T-cell (primary cell): ENCODE measurements around the gene PXDN. TPM values are rescaled to one million over a fixed set of nuclear protein-coding genes. Genes with fewer than 3 reads are reported as not detected.
"Not testable (repeated sequence)": the region's sequence is repeated elsewhere in the genome, so short reads cannot be mapped to it uniquely, and the experiment has no call there.

Experiments used
- ATAC-seq, 4 experiments: fragments of 200-7000 bp in 3 of 4; fragments of 150-1000 bp in 1 of 4; cut with Tn5 transposase; replicated peaks in 1 of 4; 1 replicate in 3 of 4; 2 replicates in 1 of 4; pipeline ENCODE4 v1.10.0; 2021; ENCODE audit warnings: moderate library complexity in 3 of 4, mild to moderate bottlenecking in 2 of 4, moderate number of reproducible peaks in 1 of 4
- CTCF ChIA-PET, 2 donors: fragments of 300-600 bp; sonication (Branson Sonifier 250); formaldehyde crosslinking; loops; one replicate each; lab custom pipeline; 2022; ENCODE audit warnings: antibody characterized with exemption in 2 of 2; lab: Charles Lee
- POLR2A ChIA-PET, 2 donors: fragments of 300-600 bp; sonication (Branson Sonifier 250); formaldehyde crosslinking; loops; one replicate each; lab custom pipeline; 2022; ENCODE audit warnings: antibody characterized with exemption in 2 of 2; lab: Charles Lee
- DNase-seq, 35 experiments: peaks; one replicate each; pipeline versions ENCODE4 v3.0.0 to v3.0.0-alpha.2; 2013 to 2023
- H3K27ac ChIP-seq: one replicate; pipeline ENCODE4 v1.5.1; 2013; ENCODE audit warnings: low read length
- H3K27me3 ChIP-seq, 2 experiments: replicated peaks in 1 of 2; 1 replicate in 1 of 2; 2 replicates in 1 of 2; pipeline versions ENCODE4 v1.6.1 to v1.7.0; 2013; ENCODE audit warnings: low read length in 1 of 2, mixed read lengths in 1 of 2; ENCODE audit not compliant: control insufficient read depth in 2 of 2, insufficient read depth in 2 of 2; ENCODE audit errors: extremely low read depth in 1 of 2
- H3K36me3 ChIP-seq, 2 donors: 1 replicate in 1 of 2; 2 replicates in 1 of 2; pipeline versions ENCODE4 v1.6.1 to v1.7.0; 2013; ENCODE audit warnings: low read length in 1 of 2; ENCODE audit not compliant: control insufficient read depth in 2 of 2, insufficient read depth in 1 of 2; ENCODE audit errors: extremely low read depth in 1 of 2
- H3K4me1 ChIP-seq, 2 experiments: 1 replicate in 1 of 2; 2 replicates in 1 of 2; pipeline versions ENCODE4 v1.6.1 to v1.7.0; 2013; ENCODE audit warnings: low read length in 2 of 2, mixed read lengths in 1 of 2; ENCODE audit not compliant: insufficient read depth in 2 of 2, control insufficient read depth in 1 of 2; ENCODE audit errors: extremely low read depth in 1 of 2
- H3K4me3 ChIP-seq, 2 donors: 1 replicate in 1 of 2; 2 replicates in 1 of 2; pipeline versions ENCODE4 v1.5.1 to v1.7.0; 2013; ENCODE audit warnings: mild to moderate bottlenecking in 2 of 2, low read length in 1 of 2, moderate library complexity in 1 of 2; ENCODE audit not compliant: control insufficient read depth in 1 of 2; ENCODE audit errors: extremely low read depth in 1 of 2
- H3K9me3 ChIP-seq: 2 replicates; pipeline ENCODE4 v1.7.0; 2013
- H3K27ac Mint-ChIP-seq, 2 donors: one replicate each; pipeline ENCODE4 v1.8.0; 2020 to 2021; ENCODE audit warnings: mild to moderate bottlenecking in 2 of 2, mixed read lengths in 2 of 2
- H3K27me3 Mint-ChIP-seq, 2 donors: one replicate each; pipeline ENCODE4 v1.8.0; 2021 to 2022; ENCODE audit warnings: mixed read lengths in 2 of 2
- H3K36me3 Mint-ChIP-seq: one replicate; pipeline ENCODE4 v1.8.0; 2021; ENCODE audit warnings: mixed read lengths
- H3K4me1 Mint-ChIP-seq, 3 donors: one replicate each; pipeline ENCODE4 v1.8.0; 2020 to 2022; ENCODE audit warnings: mixed read lengths in 3 of 3, mild to moderate bottlenecking in 1 of 3
- H3K4me3 Mint-ChIP-seq, 3 donors: one replicate each; pipeline ENCODE4 v1.8.0; 2020 to 2022; ENCODE audit warnings: mild to moderate bottlenecking in 3 of 3, mixed read lengths in 3 of 3, moderate library complexity in 3 of 3
- H3K9me3 Mint-ChIP-seq, 3 donors: one replicate each; pipeline ENCODE4 v1.8.0; 2020 to 2022; ENCODE audit warnings: mixed read lengths in 3 of 3
- WGBS: methylation state at CpG from one replicate; pipeline ENCODE4 v1.1.5; 2013; ENCODE audit warnings: missing lambda C conversion rate; ENCODE audit not compliant: insufficient coverage; 5-methylcytosine and 5-hydroxymethylcytosine counted together
- total RNA-seq, 35 experiments: library from RNA in 6 of 35; stranded (reverse) in 6 of 35; fragments of 120-200 nt in 1 of 35; gene quantifications; one replicate each; pipeline versions ENCODE4 v1.2.1 to v1.2.4 and lab custom pipeline; 2013 to 2026

The PXDN gene
- total RNA-seq, 5 donors from 2014 or later (not counting 1 experiment from before 2014, with no cell fraction given): 0.21 to 5.4 (median 1.3) TPM

DNA sequence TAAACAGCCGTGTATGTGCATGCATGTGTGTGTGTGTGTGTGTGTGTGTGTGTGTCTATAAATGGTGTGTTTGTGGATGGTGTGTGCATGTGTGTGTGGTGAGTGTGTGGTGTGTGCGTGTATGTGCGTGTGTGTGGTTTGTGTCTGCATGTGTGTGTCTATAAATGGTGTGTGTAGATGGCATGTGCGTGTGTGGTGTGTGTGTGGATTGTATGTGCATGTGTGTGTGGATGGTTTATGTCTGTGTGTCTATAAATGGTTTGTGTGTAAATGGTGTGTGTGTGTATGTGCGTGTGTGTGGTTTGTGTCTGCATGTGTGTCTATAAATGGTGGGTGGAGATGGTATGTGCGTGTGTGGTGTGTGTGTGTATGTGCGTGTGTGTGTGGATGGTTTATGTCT, 65.2 kb downstream of the PXDN start:
- H3K4me3 Mint-ChIP-seq, ATAC-seq, H3K27me3 Mint-ChIP-seq, H3K9me3 Mint-ChIP-seq, DNase-seq, H3K4me3 ChIP-seq, H3K27ac ChIP-seq, H3K36me3 Mint-ChIP-seq, H3K27ac Mint-ChIP-seq, CTCF ChIA-PET, H3K9me3 ChIP-seq, POLR2A ChIA-PET, H3K4me1 Mint-ChIP-seq, H3K36me3 ChIP-seq, H3K4me1 ChIP-seq: not testable (repeated sequence)
- 96% methylated on average over 6 of the region's 7 CpGs for WGBS
- peaks cover 0 to 29% of the 10 kb centered on the region in 2 experiments for H3K27me3 ChIP-seq

GRCh38 chr2:1678609-1679008, 65.7 kb downstream of the PXDN start:
- Histone ChIP-seq H3K9me3 (no peaks in the 10 kb centered on the region), H3K27ac (no peak overlapping the region), H3K27me3 (peaks cover 0 to 29% of the 10 kb centered on the region in 2 experiments), H3K4me3 (no peak overlapping the region), H3K4me1 (no peaks in the 10 kb centered on the region), H3K36me3 (no peaks in the 10 kb centered on the region)
- CTCF ChIA-PET: no interaction called here
- WGBS: 91% methylated on average over 7 of the region's 14 CpGs
- Mint-ChIP-seq H3K4me1 (no peaks in the 10 kb centered on the region), H3K9me3 (no peaks in the 10 kb centered on the region), H3K4me3 (no peak overlapping the region), H3K27ac (no peak overlapping the region), H3K27me3 (no peaks in the 10 kb centered on the region), H3K36me3 (no peaks in the 10 kb centered on the region)
- DNase-seq (no peak), ATAC-seq (no peak)
- POLR2A ChIA-PET: interaction anchor here in 1 of 2 donors (0.7 kb wide), 1 partner anchor 14 kb away, joined by 4 read pairs; no protein-coding TSS in a partner anchor

DNA sequence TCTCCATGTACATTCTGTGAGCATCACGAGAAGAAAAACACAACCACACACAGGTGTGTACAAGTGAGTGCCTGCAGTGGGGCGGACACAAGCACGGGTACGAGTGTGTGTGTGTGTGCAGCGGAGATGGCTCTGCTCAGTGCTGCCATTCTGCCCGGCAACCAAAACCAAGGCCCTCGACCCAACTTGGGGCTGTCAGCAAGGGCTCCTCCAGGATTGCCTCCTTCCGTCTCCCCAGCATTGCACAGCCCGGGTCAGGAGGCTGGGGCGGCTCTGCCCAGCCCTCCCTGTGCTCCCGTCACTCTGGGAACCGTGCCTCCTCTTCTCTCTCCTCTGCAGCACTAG, 66.5 kb downstream of the PXDN start:
- ATAC-seq: no peak
- ChIA-PET POLR2A (interaction anchor here in 1 of 2 donors (0.7 kb wide), 1 partner anchor 13 kb away, joined by 4 read pairs; no protein-coding TSS in a partner anchor), CTCF (no interaction called here)
- Histone ChIP-seq H3K9me3 (no peaks in the 10 kb centered on the region), H3K4me3 (no peak overlapping the region), H3K4me1 (no peaks in the 10 kb centered on the region), H3K27me3 (peaks cover 0 to 29% of the 10 kb centered on the region in 2 experiments), H3K36me3 (no peaks in the 10 kb centered on the region), H3K27ac (no peak overlapping the region)
- Mint-ChIP-seq H3K4me3 (no peak overlapping the region), H3K9me3 (no peaks in the 10 kb centered on the region), H3K36me3 (no peaks in the 10 kb centered on the region), H3K27ac (no peak overlapping the region), H3K27me3 (no peaks in the 10 kb centered on the region), H3K4me1 (no peaks in the 10 kb centered on the region)
- 90% methylated on average over 8 of the region's 12 CpGs for WGBS
- DNase-seq: no peak

GRCh38 chr2:1676913-1677820, 67.1 kb downstream of the PXDN start:
- ChIA-PET POLR2A (no interaction called here), CTCF (no interaction called here)
- Mint-ChIP-seq H3K27ac (no peak overlapping the region), H3K27me3 (no peaks in the 10 kb centered on the region), H3K36me3 (no peaks in the 10 kb centered on the region), H3K4me3 (no peak overlapping the region), H3K9me3 (no peaks in the 10 kb centered on the region), H3K4me1 (no peaks in the 10 kb centered on the region)
- no peak overlapping the region for H3K4me3 ChIP-seq
- H3K4me1 ChIP-seq: no peaks in the 10 kb centered on the region
- no peak overlapping the region for H3K27ac ChIP-seq
- H3K27me3 ChIP-seq: peaks cover 0 to 29% of the 10 kb centered on the region in 2 experiments
- no peaks in the 10 kb centered on the region for H3K36me3 ChIP-seq
- DNase-seq: no peak
- no peak for ATAC-seq
- H3K9me3 ChIP-seq: no peaks in the 10 kb centered on the region
- 91% methylated on average over 26 of the region's 33 CpGs for WGBS

DNA sequence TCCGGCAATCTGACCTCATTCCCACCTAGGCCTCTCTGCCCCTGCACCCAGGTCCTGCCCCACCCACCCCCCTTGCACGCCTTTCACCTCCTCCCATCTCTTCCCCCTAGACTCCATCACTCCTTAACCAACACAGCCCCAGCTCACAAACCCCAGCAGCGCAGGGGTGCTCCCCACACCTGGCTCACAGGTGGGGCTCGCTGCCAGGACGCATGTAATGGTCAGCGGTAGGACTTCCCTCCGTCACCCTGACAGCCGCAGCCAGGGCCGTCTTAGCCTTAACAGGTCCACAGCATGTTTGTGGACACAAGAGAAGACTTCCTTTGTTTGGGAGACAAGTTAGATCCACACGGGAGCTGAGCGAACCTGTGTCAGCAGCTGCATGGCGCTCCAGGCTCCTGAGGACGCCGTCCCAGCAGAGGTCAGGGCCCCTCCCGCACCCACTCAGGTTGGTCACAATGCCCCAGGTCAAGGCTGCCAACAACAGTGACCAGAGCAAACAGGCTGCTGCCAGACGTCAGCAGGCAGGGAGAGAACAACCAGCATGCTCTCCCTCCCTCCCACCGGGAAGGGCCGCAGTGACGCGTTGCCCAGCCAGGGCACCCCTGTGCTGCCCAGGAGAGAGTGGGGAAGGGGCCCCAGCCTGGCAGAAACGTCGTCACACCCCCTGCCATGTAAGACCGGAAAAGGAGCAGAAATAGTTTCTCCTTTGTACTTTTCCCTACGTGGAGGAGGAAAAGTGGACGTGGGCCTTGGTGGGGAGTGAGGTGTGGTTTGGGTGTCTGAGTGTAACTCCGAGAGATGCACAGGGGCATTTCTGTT, 68.0 kb downstream of the PXDN start:
- H3K27ac ChIP-seq: no peak overlapping the region
- no peak overlapping the region for H3K27ac Mint-ChIP-seq
- ChIA-PET CTCF (no interaction called here), POLR2A (no interaction called here)
- no peak overlapping the region for H3K4me3 ChIP-seq
- H3K4me3 Mint-ChIP-seq: no peak overlapping the region
- DNase-seq: no peak
- no peak for ATAC-seq
- H3K9me3 ChIP-seq: no peaks in the 10 kb centered on the region
- no peaks in the 10 kb centered on the region for H3K4me1 ChIP-seq
- no peaks in the 10 kb centered on the region for H3K9me3 Mint-ChIP-seq
- no peaks in the 10 kb centered on the region for H3K27me3 Mint-ChIP-seq
- H3K36me3 ChIP-seq: no peaks in the 10 kb centered on the region
- no peaks in the 10 kb centered on the region for H3K4me1 Mint-ChIP-seq
- 83% methylated on average over 19 of the region's 26 CpGs for WGBS
- H3K36me3 Mint-ChIP-seq: no peaks in the 10 kb centered on the region
- peaks cover 0 to 29% of the 10 kb centered on the region in 2 experiments for H3K27me3 ChIP-seq

DNA sequence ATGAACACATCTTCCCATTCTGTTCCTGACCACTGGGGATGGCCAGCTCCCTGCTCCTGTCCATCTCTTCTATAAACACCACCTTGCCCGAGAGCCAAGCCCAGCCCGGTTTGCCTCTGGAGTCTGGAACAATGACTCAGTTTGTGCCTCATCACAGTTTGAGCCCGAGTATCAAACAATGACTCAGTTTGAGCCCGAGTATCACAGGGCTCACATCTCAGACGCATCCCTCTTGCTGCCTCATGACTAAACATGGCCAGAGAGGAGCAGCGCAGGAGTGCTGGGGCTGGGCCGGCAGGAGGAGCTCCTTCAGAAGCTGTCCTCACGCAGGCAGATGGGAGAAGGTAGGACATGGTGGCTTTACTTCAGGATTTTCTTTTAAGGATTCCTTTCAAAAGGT, 68.7 kb downstream of the PXDN start:
- Histone ChIP-seq H3K36me3 (no peaks in the 10 kb centered on the region), H3K4me3 (no peak overlapping the region), H3K27me3 (peaks cover 0 to 25% of the 10 kb centered on the region in 2 experiments), H3K9me3 (no peaks in the 10 kb centered on the region), H3K27ac (no peak overlapping the region), H3K4me1 (no peaks in the 10 kb centered on the region)
- H3K9me3 Mint-ChIP-seq: no peaks in the 10 kb centered on the region
- CTCF ChIA-PET: no interaction called here
- no peak overlapping the region for H3K4me3 Mint-ChIP-seq
- POLR2A ChIA-PET: no interaction called here
- ATAC-seq (no peak), DNase-seq (no peak)
- 86% methylated on average over 7 of the region's 8 CpGs for WGBS
- H3K4me1 Mint-ChIP-seq: no peaks in the 10 kb centered on the region
- no peaks in the 10 kb centered on the region for H3K27me3 Mint-ChIP-seq
- no peak overlapping the region for H3K27ac Mint-ChIP-seq
- no peaks in the 10 kb centered on the region for H3K36me3 Mint-ChIP-seq
